C4-2B (cell line): ENCODE data around the gene ZNF318.
A peak's percentile ranks its signal among the peaks of the same experiment; 100 is the strongest.

Experiments used
- H3K27ac ChIP-seq: fragments of 450-650 bp; 2 replicates; pipeline ENCODE4 v1.5.1; 2017
- ZFX ChIP-seq: fragments of 450-650 bp; IDR thresholded peaks from 2 replicates; pipeline ENCODE4 v1.6.1; 2017
- TF ChIP-seq, protein P1 (sequence below): fragments of 450-650 bp; conservative IDR thresholded peaks from 2 replicates; pipeline ENCODE4 v1.5.1; 2017; ENCODE audit warnings: mild to moderate bottlenecking

ZNF318 gene

DNA sequence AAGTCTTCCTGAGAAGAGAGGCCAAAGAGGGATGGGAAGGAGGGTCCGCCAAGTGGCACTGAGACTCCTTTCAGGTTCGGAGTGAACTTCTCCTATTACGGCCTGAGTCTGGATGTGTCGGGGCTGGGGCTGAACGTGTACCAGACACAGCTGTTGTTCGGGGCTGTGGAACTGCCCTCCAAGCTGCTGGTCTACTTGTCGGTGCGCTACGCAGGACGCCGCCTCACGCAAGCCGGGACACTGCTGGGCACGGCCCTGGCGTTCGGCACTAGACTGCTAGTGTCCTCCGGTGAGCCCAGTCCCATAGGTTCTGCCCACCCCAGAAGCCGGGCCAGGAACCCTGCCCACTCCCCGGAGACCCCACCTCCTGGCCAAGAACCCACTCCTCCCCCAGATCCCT lies 67.3 kb downstream of the ZNF318 start:
- H3K27ac ChIP-seq, result no peak overlapping the region
- TF ChIP-seq ZFX, result no peak
- TF ChIP-seq, protein P1, sequence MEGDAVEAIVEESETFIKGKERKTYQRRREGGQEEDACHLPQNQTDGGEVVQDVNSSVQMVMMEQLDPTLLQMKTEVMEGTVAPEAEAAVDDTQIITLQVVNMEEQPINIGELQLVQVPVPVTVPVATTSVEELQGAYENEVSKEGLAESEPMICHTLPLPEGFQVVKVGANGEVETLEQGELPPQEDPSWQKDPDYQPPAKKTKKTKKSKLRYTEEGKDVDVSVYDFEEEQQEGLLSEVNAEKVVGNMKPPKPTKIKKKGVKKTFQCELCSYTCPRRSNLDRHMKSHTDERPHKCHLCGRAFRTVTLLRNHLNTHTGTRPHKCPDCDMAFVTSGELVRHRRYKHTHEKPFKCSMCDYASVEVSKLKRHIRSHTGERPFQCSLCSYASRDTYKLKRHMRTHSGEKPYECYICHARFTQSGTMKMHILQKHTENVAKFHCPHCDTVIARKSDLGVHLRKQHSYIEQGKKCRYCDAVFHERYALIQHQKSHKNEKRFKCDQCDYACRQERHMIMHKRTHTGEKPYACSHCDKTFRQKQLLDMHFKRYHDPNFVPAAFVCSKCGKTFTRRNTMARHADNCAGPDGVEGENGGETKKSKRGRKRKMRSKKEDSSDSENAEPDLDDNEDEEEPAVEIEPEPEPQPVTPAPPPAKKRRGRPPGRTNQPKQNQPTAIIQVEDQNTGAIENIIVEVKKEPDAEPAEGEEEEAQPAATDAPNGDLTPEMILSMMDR, result no peak

DNA sequence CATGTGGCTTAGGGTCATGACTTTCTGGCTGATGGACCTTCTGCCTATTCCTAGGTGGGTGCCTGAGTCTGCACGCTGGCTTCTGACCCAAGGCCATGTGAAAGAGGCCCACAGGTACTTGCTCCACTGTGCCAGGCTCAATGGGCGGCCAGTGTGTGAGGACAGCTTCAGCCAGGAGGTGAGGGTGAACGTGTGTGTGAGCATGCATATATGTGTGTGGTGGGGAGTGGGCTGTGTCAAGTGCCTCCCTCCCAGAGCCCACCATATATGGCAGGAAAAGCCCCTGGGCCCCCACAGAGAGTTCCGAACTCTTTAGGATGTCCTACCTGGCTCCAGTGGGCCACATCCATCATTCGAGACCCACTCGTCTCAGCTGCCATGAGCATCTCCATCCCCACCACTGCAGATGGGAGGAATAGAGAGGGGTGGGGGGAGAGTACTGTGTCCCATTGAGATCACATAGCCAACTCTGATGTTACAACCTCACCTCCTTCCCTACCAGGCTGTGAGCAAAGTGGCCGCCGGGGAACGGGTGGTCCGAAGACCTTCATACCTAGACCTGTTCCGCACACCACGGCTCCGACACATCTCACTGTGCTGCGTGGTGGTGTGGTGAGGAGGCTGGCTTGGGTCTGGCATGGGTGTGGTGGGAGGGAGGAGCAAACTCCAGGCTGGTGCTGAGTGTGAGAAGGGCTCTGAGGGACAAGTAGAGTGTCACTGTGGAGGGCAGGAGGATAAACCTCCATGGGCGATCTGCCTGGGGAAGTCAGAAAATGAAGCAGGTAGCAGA lies 68.2 kb downstream of the ZNF318 start:
- no peak overlapping the region for H3K27ac ChIP-seq
- no peak for TF ChIP-seq ZFX
- TF ChIP-seq, protein P1, result no peak

DNA sequence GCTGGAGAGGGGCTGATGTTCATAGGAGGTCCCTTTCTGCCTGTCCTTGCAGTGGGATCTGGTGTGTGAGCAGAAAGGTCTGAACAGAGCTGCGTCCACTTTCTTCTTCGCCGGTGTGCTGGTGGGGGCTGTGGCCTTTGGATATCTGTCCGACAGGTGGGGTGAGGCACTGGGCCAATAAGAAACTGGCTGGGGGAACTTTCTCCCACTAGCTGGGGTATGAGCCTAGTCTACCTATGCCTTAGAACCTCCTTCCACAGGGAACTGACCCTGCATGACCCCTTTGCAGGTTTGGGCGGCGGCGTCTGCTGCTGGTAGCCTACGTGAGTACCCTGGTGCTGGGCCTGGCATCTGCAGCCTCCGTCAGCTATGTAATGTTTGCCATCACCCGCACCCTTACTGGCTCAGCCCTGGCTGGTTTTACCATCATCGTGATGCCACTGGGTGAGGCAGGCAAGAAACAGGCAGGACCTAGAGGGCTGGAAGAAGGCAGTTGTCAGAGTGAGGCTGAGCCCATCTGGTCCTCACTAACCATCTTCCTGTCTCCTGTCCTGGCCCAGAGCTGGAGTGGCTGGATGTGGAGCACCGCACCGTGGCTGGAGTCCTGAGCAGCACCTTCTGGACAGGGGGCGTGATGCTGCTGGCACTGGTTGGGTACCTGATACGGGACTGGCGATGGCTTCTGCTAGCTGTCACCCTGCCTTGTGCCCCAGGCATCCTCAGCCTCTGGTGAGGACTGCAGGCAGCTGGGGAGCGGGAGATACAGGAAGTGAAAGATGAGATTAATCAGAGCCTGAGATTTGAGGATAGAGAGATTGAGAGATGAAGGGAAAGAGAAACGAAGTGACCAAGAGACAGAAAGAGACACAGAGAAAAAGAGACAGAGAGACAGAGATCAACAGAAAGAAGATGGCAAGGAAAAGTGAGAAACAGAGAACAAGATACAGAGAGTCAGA lies 69.8 kb downstream of the ZNF318 start:
- no peak overlapping the region for H3K27ac ChIP-seq

DNA sequence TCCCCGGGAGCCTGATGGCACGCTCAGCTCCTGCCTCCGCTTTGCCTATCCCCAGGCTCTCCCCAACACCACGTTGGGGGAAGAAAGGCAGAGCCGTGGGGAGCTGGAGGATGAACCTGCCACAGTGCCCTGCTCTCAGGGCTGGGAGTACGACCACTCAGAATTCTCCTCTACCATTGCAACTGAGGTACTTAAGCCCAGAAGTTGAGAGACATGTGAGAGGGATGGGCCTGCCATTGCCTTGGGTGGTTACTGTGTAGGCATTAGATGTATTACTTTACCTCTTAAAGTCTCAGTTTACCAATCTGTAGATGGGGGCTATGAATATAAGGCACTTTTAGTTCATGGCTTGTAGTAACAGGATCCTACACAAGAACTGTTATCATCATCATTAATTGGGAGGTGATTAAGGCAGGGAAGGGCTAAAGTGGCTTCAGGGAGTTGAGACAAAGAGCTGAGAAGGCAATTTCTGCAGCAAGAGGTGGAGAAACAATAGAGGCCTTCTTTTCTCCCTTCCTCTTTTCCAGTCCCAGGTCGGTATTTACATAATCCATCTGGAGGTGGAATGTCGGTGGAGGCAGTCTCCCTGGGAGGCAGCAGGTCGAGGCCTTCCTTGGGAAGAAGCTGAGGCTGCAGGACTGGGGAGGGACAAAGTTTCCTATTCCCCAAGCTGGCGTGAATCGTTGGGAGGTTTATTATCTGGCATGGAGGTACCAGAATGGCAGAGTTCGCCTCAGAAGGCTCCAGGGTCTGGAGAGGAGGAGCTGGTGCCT lies 70.7 kb downstream of the ZNF318 start:
- H3K27ac ChIP-seq, result no peak overlapping the region
- TF ChIP-seq ZFX, result no peak
- TF ChIP-seq, protein P1, result no peak

More for the DNA sequence above, 69.8 kb downstream of the ZNF318 start:
- no peak for TF ChIP-seq ZFX
- TF ChIP-seq, protein P1, result no peak

GRCh38 chr6:43297644-43298564 lies 71.5 kb downstream of the ZNF318 start, which contains the start of gene SLC22A7:
SLC22A7 (plus strand) TSS chr6:43298260; CDS start chr6:43298359, 99 bp downstream.
- no peak for TF ChIP-seq ZFX
- TF ChIP-seq, protein P1, result no peak
- peak within 1 kb of the TSS; percentile 6; the same call in 1 of the 2 replicates for H3K27ac ChIP-seq

DNA sequence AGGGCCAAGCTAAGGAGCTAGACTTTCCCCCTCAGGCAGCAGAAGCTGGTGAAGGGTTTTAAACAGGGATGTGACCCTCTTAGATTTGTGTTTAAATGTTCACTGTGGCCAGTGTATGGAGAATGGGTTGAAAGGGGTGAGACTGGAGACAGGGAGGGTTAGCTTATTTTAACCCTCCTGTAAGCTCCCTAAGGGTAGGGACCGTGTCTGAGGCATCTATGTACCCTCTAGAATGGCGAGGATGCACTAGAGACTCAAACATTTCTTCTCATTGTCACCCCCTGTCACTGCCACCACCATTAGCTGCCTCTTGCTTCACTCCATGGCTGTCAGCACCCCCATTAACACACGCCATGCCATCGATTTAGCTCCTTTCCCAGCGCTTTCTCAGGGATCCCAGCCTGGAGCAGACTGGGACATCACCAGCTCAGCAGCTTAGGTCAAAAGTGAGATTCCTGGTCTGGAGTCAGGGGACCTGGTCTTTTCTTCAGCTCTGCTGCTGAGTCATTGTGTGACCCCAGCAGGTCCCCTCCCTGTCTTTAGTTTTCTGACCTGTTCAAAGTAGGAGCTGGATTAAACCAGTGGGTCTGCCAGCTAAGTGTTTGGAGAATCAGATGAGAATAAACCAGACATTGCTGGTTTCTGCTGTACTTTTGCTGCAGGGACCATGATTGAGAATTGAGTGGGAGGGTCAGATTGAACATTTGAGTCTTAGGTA lies 72.5 kb downstream of the ZNF318 start:
- no peak overlapping the region for H3K27ac ChIP-seq
- TF ChIP-seq, protein P1, result no peak
- TF ChIP-seq ZFX, result no peak
